Inflammatory macrophage (primary cell): ENCODE data around the gene COASY.
A peak's percentile ranks its signal among the peaks of the same experiment; 100 is the strongest.

Experiments used
- DNase-seq, 2 donors: peaks; one replicate each; pipeline ENCODE4 v3.0.0-alpha.2; 2020 to 2022
- total RNA-seq, 18 experiments: gene quantifications; one replicate each; lab custom pipeline; 2026; ENCODE audit warnings: mixed read lengths in 6 of 18, inconsistent platforms in 2 of 18; lab: John Stamatoyannopoulos, UW

COASY gene
- total RNA-seq, result 24.9 to 54.2 (median 35.7) reads per million in 18 experiments

GRCh38 chr17:42561897-42562387 lies at the start of gene COASY:
Gene COASY (plus strand): TSS chr17:42562148. CDS start chr17:42562623, 475 bp downstream.
- DNase-seq, result peak; percentile 98

- no peak for DNase-seq
Observed at GRCh38 chr17:42512246-42512645, 49.7 kb upstream of the COASY start.

- no peak for DNase-seq
Observed at GRCh38 chr17:42512733-42513251, 49.2 kb upstream of the COASY start.

GRCh38 chr17:42513686-42514085 lies 48.3 kb upstream of the COASY start:
- no peak for DNase-seq

GRCh38 chr17:42514279-42514678 lies 47.7 kb upstream of the COASY start:
- no peak for DNase-seq

- DNase-seq, result no peak
Observed at GRCh38 chr17:42514867-42515266, 47.1 kb upstream of the COASY start.

GRCh38 chr17:42517516-42517915 lies 44.4 kb upstream of the COASY start:
- DNase-seq, result peak; percentile 96 to 97

- peak; percentile 90 to 94 for DNase-seq
Observed at GRCh38 chr17:42518046-42518754, 43.7 kb upstream of the COASY start.

- no peak for DNase-seq
Observed at GRCh38 chr17:42518755-42519545, 43.0 kb upstream of the COASY start.

GRCh38 chr17:42519546-42520491 lies 42.1 kb upstream of the COASY start:
- peak; percentile 54 to 69 for DNase-seq

- no peak for DNase-seq
Observed at GRCh38 chr17:42520540-42520951, 41.4 kb upstream of the COASY start.

- DNase-seq, result no peak
Observed at GRCh38 chr17:42521036-42521435, 40.9 kb upstream of the COASY start.

- no peak for DNase-seq
Observed at GRCh38 chr17:42521666-42522262, 40.2 kb upstream of the COASY start.

- no peak for DNase-seq
Observed at GRCh38 chr17:42522263-42522790, 39.6 kb upstream of the COASY start.

- DNase-seq, result no peak
Observed at GRCh38 chr17:42522798-42523278, 39.1 kb upstream of the COASY start.

- no peak for DNase-seq
Observed at GRCh38 chr17:42525221-42525620, 36.7 kb upstream of the COASY start.

- DNase-seq, result no peak
Observed at GRCh38 chr17:42526031-42526444, 35.9 kb upstream of the COASY start.

- no peak for DNase-seq
Observed at GRCh38 chr17:42527932-42528331, 34.0 kb upstream of the COASY start.

- DNase-seq, result peak; percentile 24 to 29
Observed at GRCh38 chr17:42529061-42529460, 32.9 kb upstream of the COASY start.

- no peak for DNase-seq
Observed at GRCh38 chr17:42530952-42531454, 30.9 kb upstream of the COASY start.
